PC-9 (cell line): Measurements from ENCODE around the gene SMARCC2. TPM values are rescaled to one million over a fixed set of nuclear protein-coding genes. Genes with fewer than 3 reads are reported as not detected.

ENCODE experiments used
- BruUV-seq: library from RNA; stranded (reverse); fragments of 400-500 nt; replicated peaks from 2 replicates; lab custom pipeline; 2021; lab: Mats Ljungman, UMichigan
- CTCF ChIA-PET: fragments of 300-600 bp; sonication (Branson Sonifier 250); formaldehyde crosslinking; loops from one replicate; lab custom pipeline; 2022; ENCODE audit warnings: antibody characterized with exemption; lab: Charles Lee
- POLR2A ChIA-PET: fragments of 300-600 bp; sonication (Branson Sonifier 250); formaldehyde crosslinking; loops from one replicate; lab custom pipeline; 2022; ENCODE audit warnings: antibody characterized with exemption; ENCODE audit not compliant: unreplicated experiment; lab: Charles Lee
- DNase-seq, 2 experiments: peaks; one replicate each; pipeline versions ENCODE4 v3.0.0 to v3.0.0-alpha.2; 2015 to 2022; ENCODE audit warnings: mixed read lengths in 1 of 2
- H2AFZ ChIP-seq: fragments of 200-600 bp; sonication (generic); 2 replicates; pipeline ENCODE4 v1.8.1; 2017; ENCODE audit warnings: antibody characterized with exemption
- H3F3A ChIP-seq: fragments of 200-600 bp; sonication (generic); 2 replicates; pipeline ENCODE4 v1.8.1; 2017; ENCODE audit warnings: antibody characterized with exemption, mild to moderate bottlenecking, low read depth; ENCODE audit not compliant: insufficient read depth
- H3K27ac ChIP-seq: fragments of 200-600 bp; sonication (generic); 2 replicates; pipeline ENCODE4 v1.6.1; 2016; ENCODE audit warnings: mixed run types
- H3K27me3 ChIP-seq: fragments of 200-600 bp; sonication (generic); 2 replicates; pipeline ENCODE4 v1.6.1; 2016; ENCODE audit warnings: low read depth, mixed run types; ENCODE audit not compliant: insufficient read depth
- H3K36me3 ChIP-seq: fragments of 200-600 bp; sonication (generic); 2 replicates; pipeline ENCODE4 v1.6.1; 2016; ENCODE audit warnings: low read depth, mixed run types
- H3K4me1 ChIP-seq: fragments of 200-600 bp; sonication (generic); replicated peaks from 2 replicates; pipeline ENCODE4 v1.6.1; 2016; ENCODE audit warnings: mixed run types; ENCODE audit not compliant: insufficient read depth
- H3K4me2 ChIP-seq: fragments of 200-600 bp; sonication (generic); 2 replicates; pipeline ENCODE4 v1.6.1; 2017; ENCODE audit warnings: mixed run types
- H3K4me3 ChIP-seq: fragments of 200-600 bp; sonication (generic); 2 replicates; pipeline ENCODE4 v1.6.1; 2016; ENCODE audit warnings: mixed run types
- H3K79me2 ChIP-seq: fragments of 200-600 bp; sonication (generic); 2 replicates; pipeline ENCODE4 v1.6.1; 2017; ENCODE audit warnings: low read depth, mixed run types
- H3K9me2 ChIP-seq: fragments of 200-600 bp; sonication (generic); 2 replicates; pipeline ENCODE4 v1.8.1; 2017; ENCODE audit warnings: mild to moderate bottlenecking; ENCODE audit not compliant: insufficient read depth
- H3K9me3 ChIP-seq: fragments of 200-600 bp; sonication (generic); 2 replicates; pipeline ENCODE4 v1.8.1; 2016; ENCODE audit warnings: low read depth; ENCODE audit not compliant: insufficient read depth
- H4K20me1 ChIP-seq: fragments of 200-600 bp; sonication (generic); 2 replicates; pipeline ENCODE4 v1.8.1; 2017; ENCODE audit not compliant: insufficient read depth
- CTCF ChIP-seq: fragments of 200-600 bp; sonication (generic); conservative IDR thresholded peaks from 2 replicates; pipeline ENCODE4 v1.6.1; 2017; ENCODE audit warnings: mixed run types, antibody characterized with exemption, mild to moderate bottlenecking, moderate library complexity
- EZH2 ChIP-seq: fragments of 200-600 bp; sonication (generic); IDR thresholded peaks from 2 replicates; pipeline ENCODE4 v1.8.0; 2017; ENCODE audit warnings: antibody characterized with exemption, low read depth
- intact Hi-C: fragments of 100-400 bp; cut with micrococcal nuclease; formaldehyde crosslinking; loops from one replicate; pipeline ENCODE4 v1.10.0; 2022; ENCODE audit not compliant: unreplicated experiment
- total RNA-seq: library from RNA; stranded (reverse); gene quantifications from 2 replicates; pipeline ENCODE4 v1.2.3, GENCODE V29; 2021

Gene SMARCC2
- total RNA-seq, 1 experiment from 2014 or later: 86.4 TPM

DNA sequence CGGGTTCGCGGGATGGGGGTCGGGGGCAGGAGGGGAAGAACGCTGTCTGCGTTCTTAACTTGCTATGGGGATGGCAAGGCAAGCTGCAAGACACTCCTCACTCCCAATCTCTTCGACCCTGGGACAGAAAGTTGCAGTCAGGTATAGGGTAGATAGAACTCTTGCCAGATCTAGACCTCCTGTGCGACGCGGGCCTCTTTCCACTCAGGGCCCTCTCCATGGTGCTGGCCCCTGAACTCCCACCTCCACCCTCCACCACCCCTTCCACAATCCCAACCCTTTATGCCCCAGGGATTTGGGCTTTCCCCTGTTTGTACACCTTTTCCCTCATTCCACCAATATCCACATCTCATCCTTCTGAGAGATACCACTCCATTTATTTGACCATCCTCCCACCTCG lies 35.7 kb upstream of the SMARCC2 start:
- no peak overlapping the region for H3K27ac ChIP-seq
- POLR2A ChIA-PET: interaction anchor here (0.7 kb wide), 1 partner anchor 11 kb away, joined by 3 read pairs; no protein-coding TSS in a partner anchor
- H3K4me3 ChIP-seq: peak overlapping the region; percentile 91
- H3K36me3 ChIP-seq: no peaks in the 10 kb centered on the region
- H3K27me3 ChIP-seq: no peaks in the 10 kb centered on the region
- DNase-seq: no peak
- CTCF ChIA-PET: no interaction called here
- H3K9me3 ChIP-seq: no peaks in the 10 kb centered on the region
- peaks cover 10% of the 10 kb centered on the region for H3K79me2 ChIP-seq
- H3F3A ChIP-seq: peaks cover 30% of the 10 kb centered on the region; the same call in 1 of the 2 replicates
- peak overlapping the region; percentile 98 for H2AFZ ChIP-seq
- intact Hi-C loops: loop anchor here (1.0 to 5.0 kb wide), 3 partner anchors 32 to 183 kb away; partner anchors contain the start of gene RPS26
- peaks cover 26% of the 10 kb centered on the region for H3K4me1 ChIP-seq
- no peaks in the 10 kb centered on the region for H4K20me1 ChIP-seq
- no TSS peak for BruUV-seq
- peak overlapping the region; percentile 91 for H3K4me2 ChIP-seq
- TF ChIP-seq EZH2 (no peak), CTCF (no peak)
- H3K9me2 ChIP-seq: no peaks in the 10 kb centered on the region

DNA sequence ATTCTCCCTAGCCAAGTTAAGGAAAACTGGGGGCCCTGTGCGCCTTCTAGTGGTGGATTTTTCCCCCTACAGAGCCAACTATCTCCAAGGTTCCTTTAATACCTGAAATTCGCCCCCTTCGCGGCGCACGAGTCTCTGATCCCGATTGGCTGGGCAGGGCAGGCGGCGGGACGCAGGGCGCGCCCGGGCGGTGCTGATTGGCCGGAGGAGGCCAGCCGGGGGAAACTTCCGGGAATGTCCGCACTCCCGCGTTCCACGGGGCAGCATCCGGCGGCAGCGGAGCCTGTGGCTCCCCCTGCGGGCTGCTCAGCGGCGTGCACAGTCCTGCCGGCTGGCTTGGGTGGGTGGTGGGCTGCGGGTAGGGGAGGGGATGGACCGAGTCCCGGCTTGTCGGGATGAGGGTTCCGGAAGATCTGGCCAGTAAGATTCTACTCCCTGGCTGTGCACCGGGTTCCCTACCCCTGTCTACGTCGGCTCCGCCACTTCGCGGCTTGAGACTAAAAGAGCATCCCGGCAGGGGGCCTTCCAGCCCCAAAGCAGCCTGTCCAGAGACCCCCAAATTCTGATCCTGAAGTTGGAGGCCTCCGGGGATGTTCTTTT lies 34.9 kb upstream of the SMARCC2 start, which contains the start of gene NABP2:
NABP2 (plus strand) TSS at position 241 of the 600 bp plus-strand sequence. CDS start 515 bp downstream, outside the sequence.
- peak within 1 kb of the TSS; percentile 98 for H2AFZ ChIP-seq
- no TSS peak for BruUV-seq
- no peaks in the 10 kb centered on the region for H3K36me3 ChIP-seq
- peaks cover 27% of the 10 kb centered on the region for H3K4me1 ChIP-seq
- no peak within 1 kb of the TSS for H3K27ac ChIP-seq
- peak; percentile 81 for TF ChIP-seq CTCF
- no peak for TF ChIP-seq EZH2
- H3K27me3 ChIP-seq: no peaks in the 10 kb centered on the region
- ChIA-PET POLR2A (no interaction called here), CTCF (no interaction called here)
- peaks cover 30% of the 10 kb centered on the region; the same call in 1 of the 2 replicates for H3F3A ChIP-seq
- peaks cover 17% of the 10 kb centered on the region for H3K79me2 ChIP-seq
- H4K20me1 ChIP-seq: no peaks in the 10 kb centered on the region
- peak; percentile 92 to 98 for DNase-seq
- peak within 1 kb of the TSS; percentile 91 for H3K4me2 ChIP-seq
- no peaks in the 10 kb centered on the region for H3K9me3 ChIP-seq
- H3K9me2 ChIP-seq: no peaks in the 10 kb centered on the region
- peak within 1 kb of the TSS; percentile 91 for H3K4me3 ChIP-seq
- intact Hi-C loops: loop anchor here (1.0 to 5.0 kb wide), 3 partner anchors 31 to 182 kb away; partner anchors contain the start of gene RPS26

GRCh38 chr12:56223571-56224101 lies 34.4 kb upstream of the SMARCC2 start:
- peak overlapping the region; percentile 91; the same call in 1 of the 2 replicates for H3K4me3 ChIP-seq
- no peaks in the 10 kb centered on the region for H4K20me1 ChIP-seq
- POLR2A ChIA-PET: no interaction called here
- H3K9me2 ChIP-seq: no peaks in the 10 kb centered on the region
- peaks cover 18% of the 10 kb centered on the region for H3K79me2 ChIP-seq
- no peak for DNase-seq
- no TSS peak for BruUV-seq
- H3K9me3 ChIP-seq: no peaks in the 10 kb centered on the region
- intact Hi-C loops: loop anchor here (1.0 to 5.0 kb wide), 4 partner anchors 30 to 181 kb away; partner anchors contain the start of genes COQ10A and RPS26
- TF ChIP-seq EZH2: no peak
- no peak for TF ChIP-seq CTCF
- H3K36me3 ChIP-seq: no peaks in the 10 kb centered on the region
- H3K4me1 ChIP-seq: peaks cover 27% of the 10 kb centered on the region
- no peaks in the 10 kb centered on the region for H3K27me3 ChIP-seq
- CTCF ChIA-PET: no interaction called here
- peaks cover 30% of the 10 kb centered on the region; the same call in 1 of the 2 replicates for H3F3A ChIP-seq
- H2AFZ ChIP-seq: peak overlapping the region; percentile 77
- peak overlapping the region; percentile 91 for H3K4me2 ChIP-seq
- no peak overlapping the region for H3K27ac ChIP-seq
